ENCODE measurements around the gene TMSB10. TPM values are rescaled to one million over a fixed set of nuclear protein-coding genes. Genes with fewer than 3 reads are reported as not detected.

Gene TMSB10
- total and polyA plus RNA-seq, 7 experiments from 2014 or later: 1,492 to 8,256 (median 1,692) TPM

DNA sequence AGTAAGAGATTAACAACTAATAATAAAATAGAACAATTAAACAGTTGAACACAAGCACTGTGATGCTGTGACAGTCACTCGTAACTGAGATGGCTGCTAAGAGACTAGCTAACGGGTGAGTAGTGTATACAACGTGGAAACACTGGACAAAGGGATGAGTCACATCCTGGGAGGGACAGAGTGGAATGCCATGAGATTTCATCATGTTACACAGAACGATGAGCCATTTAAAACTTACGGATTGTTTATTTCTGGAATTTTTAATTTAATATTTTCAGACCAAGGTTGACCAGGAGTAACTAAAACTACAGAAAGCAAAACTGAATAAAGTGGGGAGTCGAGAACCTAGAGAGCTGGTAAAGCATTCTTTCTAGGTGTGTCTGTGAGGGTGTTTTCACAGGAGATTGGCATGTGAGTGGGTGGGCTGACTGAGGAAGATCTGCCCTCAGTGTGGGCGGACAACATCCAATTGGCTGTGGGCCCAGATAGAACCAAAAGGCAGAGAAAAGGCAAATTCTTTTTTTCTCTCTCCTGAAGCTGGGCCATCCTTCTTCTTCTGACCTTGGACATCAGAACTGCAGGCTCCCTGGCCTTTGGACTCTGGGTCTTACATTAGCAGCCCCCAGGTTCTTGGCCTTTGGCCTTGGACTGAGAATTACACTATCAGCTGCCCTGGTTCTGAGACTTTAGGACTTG is 14.6 kb downstream of the TMSB10 start:
- peaks cover 0 to 6% (median 0%) of the 10 kb centered on the region in 5 donors for H3K36me3 Mint-ChIP-seq
- ChIA-PET POLR2A (interaction anchor here (0.6 to 13.2 kb wide), 10 partner anchors 9 to 79 kb away, joined by 3 to 495 read pairs (median 5); partner anchors contain the start of genes TMSB10 and TRABD2A), CTCF (interaction anchor here (0.7 to 1.3 kb wide), 5 partner anchors 9 to 29 kb away, joined by 3 read pairs; no protein-coding TSS in a partner anchor)
- ATAC-seq (peak; percentile 75), DNase-seq (peak in 6 of 9 donors; percentile 26 to 59 (median 46))
- intact Hi-C loops (cut with micrococcal nuclease): loop anchor here in 1 of 2 donors (1.0 kb wide), 1 partner anchor 13 kb away; no protein-coding TSS in a partner anchor
- Histone ChIP-seq H3K4me1 (ENCODE audit: control insufficient read depth in 2 of 2, insufficient read depth in 2 of 2, low read length in 2 of 2) (peaks cover 15 to 39% of the 10 kb centered on the region in 2 donors), H3K27me3 (ENCODE audit: control insufficient read depth in 2 of 2, insufficient read depth in 2 of 2, low read length in 2 of 2) (peaks cover 0 to 3% of the 10 kb centered on the region in 2 donors), H3K27ac (ENCODE audit: low read depth, low read length) (peak overlapping the region; percentile 62), H3K4me3 (ENCODE audit: low read length) (no peak overlapping the region), H3K36me3 (ENCODE audit: control insufficient read depth in 2 of 3, insufficient read depth in 3 of 3, low read length in 3 of 3) (no peaks in the 10 kb centered on the region), H3K9me3 (ENCODE audit: control insufficient read depth in 2 of 3, low read length in 3 of 3) (no peaks in the 10 kb centered on the region)
- H3K9me3 Mint-ChIP-seq: peaks cover 0 to 4% (median 0%) of the 10 kb centered on the region in 11 donors
- no peaks in the 10 kb centered on the region for H3K27me3 Mint-ChIP-seq
- peak overlapping the region; percentile 47 to 79 (median 70) for H3K4me3 Mint-ChIP-seq
- peaks cover 28 to 70% (median 53%) of the 10 kb centered on the region in 7 donors for H3K4me1 Mint-ChIP-seq
- peak overlapping the region; percentile 85 to 97 (median 92) for H3K27ac Mint-ChIP-seq

DNA sequence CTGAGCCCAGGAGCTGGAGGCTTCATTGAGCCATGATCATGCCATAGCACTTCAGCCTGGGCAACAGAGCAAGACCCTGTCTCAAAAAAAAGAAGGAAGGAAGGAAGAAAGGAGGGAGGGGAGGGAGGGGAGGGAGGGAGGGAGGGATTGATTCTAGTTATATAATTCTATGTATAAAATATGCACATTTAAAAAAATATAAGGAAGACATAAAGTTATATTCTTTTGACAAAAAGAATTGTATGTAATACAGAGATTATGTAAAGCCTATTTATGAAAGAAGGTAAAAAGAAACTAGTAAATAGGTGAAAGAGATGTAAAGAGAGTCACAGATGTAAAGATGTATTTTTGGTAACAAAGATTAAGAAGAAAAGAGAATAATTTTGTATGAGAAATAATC is 17.6 kb downstream of the TMSB10 start:
- no peaks in the 10 kb centered on the region for H3K9me3 ChIP-seq (ENCODE audit: control insufficient read depth in 2 of 3, low read length in 3 of 3)
- Mint-ChIP-seq H3K4me3 (peak overlapping the region in 3 of 10 donors; percentile 8 to 56 (median 45)), H3K36me3 (peaks cover 0 to 10% (median 0%) of the 10 kb centered on the region in 5 donors), H3K9me3 (peaks cover 0 to 4% (median 0%) of the 10 kb centered on the region in 11 donors), H3K27ac (peak overlapping the region in 8 of 9 donors; percentile 30 to 96 (median 78)), H3K4me1 (peaks cover 41 to 78% (median 66%) of the 10 kb centered on the region in 7 donors), H3K27me3 (no peaks in the 10 kb centered on the region)
- H3K4me1 ChIP-seq (ENCODE audit: control insufficient read depth in 2 of 2, insufficient read depth in 2 of 2, low read length in 2 of 2): peaks cover 33 to 45% of the 10 kb centered on the region in 2 donors
- ChIA-PET POLR2A (interaction anchor here (0.7 to 13.2 kb wide), 5 partner anchors 10 to 671 kb away, joined by 3 to 495 read pairs (median 79); partner anchors contain the start of genes TMSB10 and TRABD2A), CTCF (interaction anchor here (1.0 to 5.0 kb wide), 3 partner anchors 10 to 41 kb away, joined by 3 to 87 read pairs (median 3); partner anchors contain the start of gene TMSB10)
- intact Hi-C loops (cut with micrococcal nuclease): no loop called here
- H3K27ac ChIP-seq (ENCODE audit: low read depth, low read length): no peak overlapping the region
- no peaks in the 10 kb centered on the region for H3K36me3 ChIP-seq (ENCODE audit: control insufficient read depth in 2 of 3, insufficient read depth in 3 of 3, low read length in 3 of 3)
- H3K4me3 ChIP-seq (ENCODE audit: low read length): no peak overlapping the region
- DNase-seq (no peak), ATAC-seq (no peak)
- H3K27me3 ChIP-seq (ENCODE audit: control insufficient read depth in 2 of 2, insufficient read depth in 2 of 2, low read length in 2 of 2): no peaks in the 10 kb centered on the region

DNA sequence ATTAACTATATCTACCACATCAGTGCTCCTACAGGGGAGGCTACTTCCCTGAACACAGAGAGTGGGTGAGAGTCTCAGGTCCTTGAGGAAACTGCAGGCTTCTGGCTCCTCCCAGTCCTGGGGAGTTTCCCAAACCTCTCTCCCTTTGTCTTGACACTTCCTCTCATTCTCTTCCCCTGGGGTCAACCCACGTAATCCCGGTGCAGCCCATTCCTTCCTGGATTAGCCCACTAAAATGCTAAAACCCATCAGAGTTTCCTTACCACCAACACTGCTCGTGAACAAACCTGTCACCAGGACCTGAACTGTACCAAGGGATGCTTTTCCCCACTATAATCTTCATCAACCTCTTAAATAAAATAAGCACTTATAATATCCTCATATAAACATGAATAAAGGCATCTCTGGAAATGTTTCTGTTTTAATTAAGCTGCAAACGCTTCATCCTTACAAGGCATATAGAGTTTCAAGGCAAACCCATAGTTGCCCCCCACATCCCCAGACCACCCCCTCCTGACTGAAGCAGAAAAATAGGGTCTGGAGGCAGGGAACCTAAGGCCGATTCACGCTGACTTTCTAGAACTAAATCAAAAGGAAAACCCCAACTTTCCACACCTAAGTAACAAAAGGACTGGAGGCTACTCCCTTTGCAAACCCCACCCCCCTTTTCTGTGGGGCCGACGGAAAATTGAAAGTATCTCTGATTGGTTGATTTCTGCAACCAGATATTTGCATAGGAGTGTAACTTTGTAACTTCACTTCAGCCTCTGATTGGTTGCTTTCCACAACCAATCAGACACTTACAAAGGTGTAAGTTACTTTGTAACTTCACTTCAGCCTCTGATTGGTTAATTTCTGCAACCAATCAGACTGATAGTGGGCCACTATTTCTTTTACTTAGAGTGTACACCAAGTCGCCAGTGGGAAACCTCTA is 19.0 kb downstream of the TMSB10 start:
- ChIA-PET CTCF (interaction anchor here (0.6 to 5.0 kb wide), 32 partner anchors 7 to 427 kb away, joined by 3 to 87 read pairs (median 11); partner anchors contain the start of genes TMSB10 and TRABD2A), POLR2A (interaction anchor here (0.6 to 13.2 kb wide), 22 partner anchors 7 to 438 kb away, joined by 3 to 495 read pairs (median 7); partner anchors contain the start of genes TGOLN2, TMSB10 and TRABD2A)
- Mint-ChIP-seq H3K27ac (peak overlapping the region; percentile 87 to 100 (median 95)), H3K27me3 (no peaks in the 10 kb centered on the region), H3K4me1 (peaks cover 36 to 63% (median 53%) of the 10 kb centered on the region in 7 donors), H3K9me3 (peaks cover 0 to 4% (median 0%) of the 10 kb centered on the region in 11 donors), H3K4me3 (peak overlapping the region; percentile 34 to 99 (median 94)), H3K36me3 (peaks cover 0 to 7% (median 0%) of the 10 kb centered on the region in 5 donors)
- H3K9me3 ChIP-seq (ENCODE audit: control insufficient read depth in 2 of 3, low read length in 3 of 3): no peaks in the 10 kb centered on the region
- H3K4me1 ChIP-seq (ENCODE audit: control insufficient read depth in 2 of 2, insufficient read depth in 2 of 2, low read length in 2 of 2): peaks cover 33 to 34% of the 10 kb centered on the region in 2 donors
- intact Hi-C loops (cut with micrococcal nuclease): loop anchor here (1.0 to 5.0 kb wide), 16 partner anchors 19 to 465 kb away; partner anchors contain the start of genes DNAH6 (in 2 of the 2), TMSB10 (in 2 of the 2) and SUCLG1 (in 1 of the 2)
- H3K27me3 ChIP-seq (ENCODE audit: control insufficient read depth in 2 of 2, insufficient read depth in 2 of 2, low read length in 2 of 2): no peaks in the 10 kb centered on the region
- ATAC-seq (peak; percentile 18), DNase-seq (peak in 8 of 9 donors; percentile 43 to 85 (median 69))
- no peaks in the 10 kb centered on the region for H3K36me3 ChIP-seq (ENCODE audit: control insufficient read depth in 2 of 3, insufficient read depth in 3 of 3, low read length in 3 of 3)
- H3K4me3 ChIP-seq (ENCODE audit: low read length): no peak overlapping the region
- H3K27ac ChIP-seq (ENCODE audit: low read depth, low read length): peak overlapping the region; percentile 70

DNA sequence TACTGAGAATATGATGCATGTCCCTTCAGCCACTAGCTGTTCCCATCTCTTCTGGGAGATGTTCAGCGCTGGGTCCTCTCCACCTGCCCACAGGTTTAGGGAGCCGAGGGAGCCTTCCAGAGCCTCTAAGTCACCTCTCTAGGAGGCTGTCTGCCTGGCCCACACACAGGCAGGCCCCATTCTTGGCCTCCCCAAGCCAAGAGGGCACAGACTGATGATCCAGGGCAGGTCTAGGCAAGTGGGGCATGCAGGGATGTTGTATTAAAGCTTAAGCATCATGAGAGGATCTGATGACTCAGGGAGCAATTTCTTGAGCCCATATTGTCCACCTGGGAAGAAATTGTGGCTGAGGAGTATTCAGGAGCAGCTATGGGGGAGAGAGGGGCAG is 19.9 kb downstream of the TMSB10 start:
- ChIA-PET CTCF (interaction anchor here (0.6 to 5.0 kb wide), 55 partner anchors 8 to 984 kb away, joined by 3 to 87 read pairs (median 8); partner anchors contain the start of genes TMSB10 and TRABD2A), POLR2A (interaction anchor here (0.6 to 13.2 kb wide), 36 partner anchors 8 to 466 kb away, joined by 3 to 495 read pairs (median 7); partner anchors contain the start of genes SUCLG1, TGOLN2, TMSB10 and TRABD2A)
- H3K36me3 Mint-ChIP-seq: peaks cover 0 to 7% (median 0%) of the 10 kb centered on the region in 5 donors
- Histone ChIP-seq H3K4me1 (ENCODE audit: control insufficient read depth in 2 of 2, insufficient read depth in 2 of 2, low read length in 2 of 2) (peaks cover 25 to 29% of the 10 kb centered on the region in 2 donors), H3K27ac (ENCODE audit: low read depth, low read length) (peak overlapping the region; percentile 69), H3K27me3 (ENCODE audit: control insufficient read depth in 2 of 2, insufficient read depth in 2 of 2, low read length in 2 of 2) (no peaks in the 10 kb centered on the region), H3K36me3 (ENCODE audit: control insufficient read depth in 2 of 3, insufficient read depth in 3 of 3, low read length in 3 of 3) (no peaks in the 10 kb centered on the region), H3K9me3 (ENCODE audit: control insufficient read depth in 2 of 3, low read length in 3 of 3) (no peaks in the 10 kb centered on the region), H3K4me3 (ENCODE audit: low read length) (no peak overlapping the region)
- intact Hi-C loops (cut with micrococcal nuclease): loop anchor here (1.0 to 5.0 kb wide), 16 partner anchors 20 to 466 kb away; partner anchors contain the start of genes DNAH6 (in 2 of the 2), TMSB10 (in 2 of the 2) and SUCLG1 (in 1 of the 2)
- ATAC-seq: peak; percentile 1
- peak in 1 of 9 donors; percentile 45 for DNase-seq
- H3K27me3 Mint-ChIP-seq: no peaks in the 10 kb centered on the region
- H3K4me1 Mint-ChIP-seq: peaks cover 27 to 59% (median 49%) of the 10 kb centered on the region in 7 donors
- peak overlapping the region; percentile 91 to 100 (median 94) for H3K4me3 Mint-ChIP-seq
- peaks cover 0 to 4% (median 0%) of the 10 kb centered on the region in 11 donors for H3K9me3 Mint-ChIP-seq
- peak overlapping the region; percentile 91 to 100 (median 96) for H3K27ac Mint-ChIP-seq

DNA sequence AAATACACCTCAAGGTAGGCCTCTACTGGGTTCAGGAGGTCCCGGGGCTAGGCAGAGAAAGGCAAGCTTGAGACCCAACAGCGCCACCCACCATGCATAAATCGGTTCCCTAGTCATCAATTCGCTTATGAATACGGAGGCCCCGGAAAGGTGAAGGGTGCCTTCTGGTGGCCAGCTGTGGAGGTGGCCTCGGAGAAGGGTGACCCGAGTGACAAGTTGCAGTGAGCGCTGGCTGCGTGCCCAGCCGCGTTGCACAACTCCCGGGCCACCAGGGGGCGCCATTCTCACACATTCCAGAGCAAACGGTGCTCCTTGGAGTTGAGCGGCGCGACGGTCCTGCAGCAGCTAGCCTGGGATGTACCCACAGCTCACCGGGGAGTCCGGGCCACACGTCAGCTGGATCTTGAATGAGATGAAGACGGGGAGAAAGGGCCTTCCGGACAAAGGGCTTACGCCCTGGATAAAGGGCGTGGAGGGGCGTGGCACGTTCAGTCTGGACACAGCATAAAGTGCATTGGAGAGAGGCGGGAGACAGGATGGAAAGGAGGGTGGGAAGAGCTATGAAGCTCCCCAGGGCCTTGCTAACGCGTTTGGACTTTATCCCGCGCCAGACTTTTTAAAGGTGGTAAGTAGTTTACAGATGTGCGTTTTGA is 20.4 kb downstream of the TMSB10 start:
- H3K27ac ChIP-seq (ENCODE audit: low read depth, low read length): peak overlapping the region; percentile 69
- no peaks in the 10 kb centered on the region for H3K27me3 Mint-ChIP-seq

More for the DNA sequence above, 20.4 kb downstream of the TMSB10 start:
- ChIA-PET POLR2A (interaction anchor here (0.6 to 13.2 kb wide), 41 partner anchors 9 to 467 kb away, joined by 3 to 495 read pairs (median 7); partner anchors contain the start of genes SUCLG1, TGOLN2, TMSB10 and TRABD2A), CTCF (interaction anchor here (0.6 to 5.0 kb wide), 74 partner anchors 9 to 983 kb away, joined by 3 to 87 read pairs (median 5); partner anchors contain the start of genes TMSB10 and TRABD2A)
- Histone ChIP-seq H3K4me1 (ENCODE audit: control insufficient read depth in 2 of 2, insufficient read depth in 2 of 2, low read length in 2 of 2) (peaks cover 23 to 29% of the 10 kb centered on the region in 2 donors), H3K9me3 (ENCODE audit: control insufficient read depth in 2 of 3, low read length in 3 of 3) (no peaks in the 10 kb centered on the region), H3K4me3 (ENCODE audit: low read length) (peak overlapping the region; percentile 77), H3K27me3 (ENCODE audit: control insufficient read depth in 2 of 2, insufficient read depth in 2 of 2, low read length in 2 of 2) (no peaks in the 10 kb centered on the region), H3K36me3 (ENCODE audit: control insufficient read depth in 2 of 3, insufficient read depth in 3 of 3, low read length in 3 of 3) (no peaks in the 10 kb centered on the region)
- Mint-ChIP-seq H3K4me3 (peak overlapping the region; percentile 91 to 100 (median 94)), H3K4me1 (peaks cover 25 to 55% (median 47%) of the 10 kb centered on the region in 7 donors), H3K36me3 (peaks cover 0 to 7% (median 0%) of the 10 kb centered on the region in 5 donors), H3K27ac (peak overlapping the region; percentile 91 to 100 (median 96)), H3K9me3 (peaks cover 0 to 4% (median 0%) of the 10 kb centered on the region in 11 donors)
- ATAC-seq (peak; percentile 90), DNase-seq (peak; percentile 94 to 99 (median 97))
- intact Hi-C loops (cut with micrococcal nuclease): loop anchor here (1.0 to 5.0 kb wide), 20 partner anchors 20 to 467 kb away; partner anchors contain the start of genes DNAH6 (in 2 of the 2), TMSB10 (in 2 of the 2) and SUCLG1 (in 1 of the 2)
